AG04450 (cell line): ENCODE data around the gene UVSSA. TPM values are rescaled to one million over a fixed set of nuclear protein-coding genes. Genes with fewer than 3 reads are reported as not detected.
"Not testable (repeated sequence)": the region's sequence is repeated elsewhere in the genome, so short reads cannot be mapped to it uniquely, and the experiment has no call there.

Source experiments
- CTCF ChIA-PET: fragments of 300-600, 350-600 bp; formaldehyde crosslinking; extraction: SDS; loops from one replicate; lab custom pipeline; 2022; ENCODE audit warnings: antibody characterized with exemption, inconsistent platforms; lab: Charles Lee
- POLR2A ChIA-PET: fragments of 350-600 bp; formaldehyde crosslinking; extraction: SDS; loops from one replicate; lab custom pipeline; 2021; ENCODE audit warnings: antibody characterized with exemption, inconsistent platforms; lab: Yijun Ruan, JAX
- DNase-seq: peaks from one replicate; pipeline ENCODE4 v3.0.0-alpha.2; 2011; ENCODE audit warnings: low read depth, low spot score
- H3K27ac ChIP-seq: one replicate; pipeline ENCODE4 v1.5.1; 2012; ENCODE audit warnings: low read depth, low read length, control low read depth
- H3K27me3 ChIP-seq: one replicate; pipeline ENCODE4 v1.6.0; 2012; ENCODE audit warnings: low read length; ENCODE audit not compliant: control insufficient read depth, insufficient read depth
- H3K4me3 ChIP-seq: 2 replicates; pipeline ENCODE4 v1.5.1; 2011; ENCODE audit warnings: mild to moderate bottlenecking, low read depth, low read length, control low read depth
- H3K9me3 ChIP-seq: 2 replicates; pipeline ENCODE4 v1.5.1; 2012; ENCODE audit warnings: low read length; ENCODE audit not compliant: control insufficient read depth, insufficient read depth
- CTCF ChIP-seq: IDR thresholded peaks from 2 replicates; pipeline ENCODE4 v1.5.1; 2011; ENCODE audit warnings: low read depth, low read length, control low read depth, inconsistent platforms
- polyA plus RNA-seq: library from polyadenylated mRNA; depleted of rRNA; stranded (reverse); fragments of >200 nt; gene quantifications from 2 replicates; pipeline ENCODE4 v1.2.3, GENCODE V29; 2011; rRNA removed

UVSSA gene
- polyA plus RNA-seq, 1 experiment: 4.9 TPM

- H3K27ac ChIP-seq: no peak overlapping the region
- H3K4me3 ChIP-seq: no peak overlapping the region
- no peak for DNase-seq
- H3K27me3 ChIP-seq: peaks cover 11% of the 10 kb centered on the region
- no peak for TF ChIP-seq CTCF
- no peaks in the 10 kb centered on the region for H3K9me3 ChIP-seq
- POLR2A ChIA-PET: no interaction called here
- CTCF ChIA-PET: no interaction called here
These were observed 80.0 kb downstream of the UVSSA start for GRCh38 chr4:1427010-1427409.

GRCh38 chr4:1443688-1444172 lies 96.7 kb downstream of the UVSSA start:
- CTCF ChIA-PET: not testable (repeated sequence)

More at GRCh38 chr4:1443688-1444172, 96.7 kb downstream of the UVSSA start:
- H3K4me3 ChIP-seq, DNase-seq, H3K27ac ChIP-seq, H3K27me3 ChIP-seq, POLR2A ChIA-PET: not testable (repeated sequence)
- peaks cover 17% of the 10 kb centered on the region for H3K9me3 ChIP-seq

Other genes starting within 250 kb of the UVSSA start
- gene RNF212, start 233.6 kb upstream of the UVSSA start, polyA plus RNA-seq: 0.52 and 0.88 TPM in 2 replicates
- gene SPON2, start 174.6 kb upstream of the UVSSA start, polyA plus RNA-seq: 132 and 190 TPM in 2 replicates
- 72.6 and 97.9 TPM in 2 replicates for gene CTBP1, start 98.1 kb upstream of the UVSSA start, polyA plus RNA-seq
- gene MAEA, start 57.3 kb upstream of the UVSSA start, polyA plus RNA-seq: 73.3 and 77.6 TPM in 2 replicates
- gene NKX1-1, start 59.2 kb downstream of the UVSSA start, polyA plus RNA-seq: not detected in 2 replicates